HG03108 (cell line): Measurements from ENCODE around the gene SOX12.

Source experiments
- ATAC-seq: cut with Tn5 transposase; IDR thresholded peaks from one replicate; pipeline ENCODE4 v1.9.1; 2021; ENCODE audit warnings: moderate library complexity; ENCODE audit not compliant: unreplicated experiment

SOX12 gene

GRCh38 chr20:325045-325888 lies at the start of gene SOX12:
Gene SOX12 (plus strand): TSS chr20:325552. CDS start chr20:325925, 373 bp downstream.
- ATAC-seq: peak; percentile 63

- ATAC-seq: no peak
These were observed 49.6 kb upstream of the SOX12 start for GRCh38 chr20:275791-276190.

DNA sequence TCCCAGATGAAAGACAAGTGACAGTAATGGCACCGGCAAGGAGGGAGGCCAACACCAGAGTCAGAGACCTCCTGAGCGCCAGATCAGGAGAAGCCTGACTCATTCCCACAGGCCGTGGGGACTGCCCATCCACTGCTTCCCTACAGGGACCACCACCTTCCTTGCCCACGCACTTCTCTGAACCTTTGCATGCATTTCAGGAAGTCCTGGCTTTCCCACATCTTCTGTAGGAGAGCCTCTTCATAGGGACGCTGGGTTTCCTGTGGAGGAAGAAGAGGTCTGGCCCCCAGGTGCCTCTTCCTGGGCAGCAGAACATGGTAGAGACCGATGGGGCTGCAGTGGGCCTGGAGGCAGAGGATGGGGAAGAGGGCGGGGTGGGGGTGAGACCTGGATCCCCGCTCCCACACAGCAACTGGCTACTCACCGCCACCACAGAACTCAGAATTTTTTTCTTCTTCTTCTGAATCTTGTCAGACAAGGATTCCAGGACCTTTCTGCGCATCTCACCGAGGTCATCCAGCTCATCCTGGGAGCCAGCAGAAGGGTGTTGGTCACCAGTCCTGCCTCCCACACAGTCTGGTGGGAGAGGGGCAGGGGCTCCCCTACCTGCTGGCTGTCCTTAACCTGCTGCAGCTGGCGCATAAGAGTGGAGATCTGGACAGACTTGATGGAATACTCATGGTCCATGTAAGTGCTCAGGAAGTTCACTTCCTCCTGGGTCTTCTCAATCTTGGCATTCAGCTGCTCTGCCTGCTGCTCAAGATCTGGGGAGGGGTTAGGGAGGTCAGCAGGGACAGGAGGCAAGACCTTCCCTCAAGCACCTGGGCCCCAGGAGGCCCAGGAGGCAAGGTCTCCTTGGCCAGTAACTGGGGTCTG lies 48.5 kb upstream of the SOX12 start:
- no peak for ATAC-seq

GRCh38 chr20:277496-277781 lies 47.9 kb upstream of the SOX12 start:
- no peak for ATAC-seq

- ATAC-seq: no peak
These were observed 47.2 kb upstream of the SOX12 start for GRCh38 chr20:278181-278580.

GRCh38 chr20:278607-279571 lies 46.5 kb upstream of the SOX12 start:
- ATAC-seq: no peak

DNA sequence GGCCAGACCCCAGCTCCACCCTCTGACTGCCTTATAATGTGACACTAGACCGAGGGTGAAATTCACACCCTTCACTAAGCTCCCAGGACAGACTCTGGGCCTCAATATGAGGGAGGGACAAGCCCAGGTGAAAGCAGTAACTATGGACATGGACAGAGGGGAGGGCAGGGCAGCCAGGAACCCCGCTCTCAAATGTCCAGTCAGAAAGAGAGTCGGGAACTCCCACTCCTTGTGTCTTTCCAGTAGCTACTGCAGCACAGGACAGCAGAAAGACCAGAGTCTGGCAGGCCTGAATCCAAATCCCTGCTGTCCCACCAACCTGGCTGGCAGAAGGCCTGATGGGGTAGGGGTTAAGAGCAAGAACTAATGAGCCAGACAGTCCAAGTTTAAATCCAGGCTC lies 41.2 kb upstream of the SOX12 start:
- ATAC-seq: no peak

- ATAC-seq: no peak
These were observed 38.8 kb upstream of the SOX12 start for GRCh38 chr20:286508-286907.

DNA sequence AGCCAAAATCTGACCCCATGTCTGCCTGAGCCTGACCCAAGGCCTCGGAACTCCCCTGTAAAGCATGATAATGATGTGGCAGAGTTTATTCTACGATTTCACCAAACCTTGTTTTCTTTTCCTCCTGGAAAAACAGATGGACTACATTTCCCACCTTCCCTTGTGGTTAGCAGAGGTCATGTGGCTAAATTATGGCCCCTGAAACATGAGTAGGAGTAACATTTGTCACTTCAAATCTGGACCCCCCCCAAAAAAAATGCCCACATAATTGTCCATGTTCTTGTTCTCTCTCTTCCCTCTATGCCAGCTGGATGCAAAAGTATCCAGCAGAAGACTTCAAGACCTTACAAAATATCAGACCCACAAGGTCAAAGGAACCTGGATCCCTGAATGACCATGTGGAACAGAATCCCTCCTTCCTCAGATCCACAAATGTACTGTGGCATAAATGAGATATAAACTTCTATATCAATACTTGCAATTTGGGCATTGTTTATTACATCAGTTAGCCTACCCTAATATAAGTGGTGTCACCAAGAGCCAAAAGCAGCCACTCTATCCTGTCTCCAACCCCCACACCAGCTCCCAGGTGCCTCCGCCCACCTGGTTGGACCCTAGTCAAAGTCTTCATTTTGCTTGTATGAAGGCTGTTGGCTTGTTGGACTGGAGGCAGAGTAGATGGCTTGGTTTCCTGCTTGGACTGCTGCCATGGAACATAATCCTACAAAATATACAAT lies 36.2 kb upstream of the SOX12 start:
- ATAC-seq: no peak

- no peak for ATAC-seq
These were observed 35.7 kb upstream of the SOX12 start for GRCh38 chr20:289693-290083.

DNA sequence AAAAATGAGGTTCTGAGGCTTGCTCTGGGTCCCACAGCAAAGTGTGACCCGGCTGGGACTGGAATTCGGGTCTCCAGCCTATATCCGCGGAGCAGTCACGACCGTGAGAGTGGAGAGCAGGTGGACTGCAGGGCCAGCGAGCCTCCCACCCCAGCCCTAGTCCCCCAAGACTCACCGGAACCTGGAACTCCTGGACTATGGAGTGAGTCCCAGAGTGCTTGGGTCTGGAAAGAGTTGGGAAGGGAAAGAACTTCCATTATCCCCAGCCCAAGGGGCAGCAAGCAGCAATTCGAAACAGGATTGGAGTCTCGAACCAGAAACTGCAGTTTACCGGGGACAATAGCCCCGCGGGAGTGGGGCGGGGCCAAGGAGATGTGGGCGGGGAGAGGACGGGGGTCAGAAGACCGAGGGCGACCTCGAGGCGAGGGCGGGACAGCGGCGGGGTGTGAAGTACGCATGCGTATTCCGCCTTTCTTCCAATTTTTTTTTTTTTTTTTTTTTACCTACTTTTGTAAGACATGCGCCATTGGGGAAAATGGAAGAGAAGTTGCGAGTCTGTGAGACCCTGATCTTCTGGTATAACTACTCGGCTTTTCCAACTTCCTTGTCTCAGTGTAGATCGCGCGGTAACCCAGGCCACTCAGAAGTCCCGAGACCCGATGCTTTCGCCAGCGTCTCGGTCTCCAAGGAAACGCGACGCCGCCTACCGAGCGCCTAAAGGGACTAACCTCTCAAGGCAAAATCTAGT lies 35.1 kb upstream of the SOX12 start, which contains the start of gene C20orf96:
Gene C20orf96, minus strand, starts transcription at position 667 of the 748 bp plus-strand sequence. Its CDS starts 140 bp downstream, at position 527.
- ATAC-seq: peak; percentile 83

DNA sequence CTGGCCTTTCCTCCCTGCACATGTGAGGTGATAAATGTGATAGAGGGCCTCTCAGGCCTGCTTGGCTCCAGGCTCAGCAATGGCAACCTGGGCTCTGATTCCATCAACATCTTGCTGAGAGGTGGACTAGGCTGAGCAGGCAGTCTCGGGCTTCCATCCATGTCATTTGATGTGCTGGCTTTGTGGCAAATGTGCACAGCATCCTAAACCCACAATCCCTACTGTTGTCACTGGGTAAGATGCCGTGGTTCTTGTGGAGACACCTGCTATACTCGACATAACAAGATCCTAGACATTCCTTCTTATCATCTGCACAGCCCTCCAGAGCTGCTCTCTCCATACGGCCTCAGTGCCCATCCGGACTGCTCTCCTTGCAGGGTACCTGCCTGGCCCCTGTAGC lies 30.8 kb upstream of the SOX12 start:
- ATAC-seq: no peak

DNA sequence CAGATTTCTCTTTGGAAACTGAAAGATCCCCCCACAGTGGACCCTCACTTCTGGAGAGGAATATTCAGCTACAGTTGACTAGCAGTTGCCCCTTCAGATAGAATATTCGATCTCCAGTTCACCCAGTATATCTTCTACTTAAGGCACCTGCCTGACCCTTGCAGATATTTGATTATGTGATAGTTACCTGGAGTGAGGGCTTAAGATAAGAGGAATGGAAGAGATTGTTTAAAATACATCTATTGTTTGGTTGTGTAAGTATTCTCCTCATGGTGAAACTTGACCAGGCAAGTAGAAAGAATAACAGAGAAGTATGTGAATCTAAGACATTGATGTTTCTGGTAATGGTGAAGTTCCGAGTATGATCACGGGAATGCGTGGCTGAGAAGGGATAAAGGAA lies 29.5 kb upstream of the SOX12 start:
- ATAC-seq: no peak

- ATAC-seq: peak; percentile 72
These were observed 28.0 kb upstream of the SOX12 start, which contains the start of gene ZCCHC3 for GRCh38 chr20:297098-297924. Gene ZCCHC3 (plus strand): TSS chr20:297570. CDS start chr20:297587, 17 bp downstream.

DNA sequence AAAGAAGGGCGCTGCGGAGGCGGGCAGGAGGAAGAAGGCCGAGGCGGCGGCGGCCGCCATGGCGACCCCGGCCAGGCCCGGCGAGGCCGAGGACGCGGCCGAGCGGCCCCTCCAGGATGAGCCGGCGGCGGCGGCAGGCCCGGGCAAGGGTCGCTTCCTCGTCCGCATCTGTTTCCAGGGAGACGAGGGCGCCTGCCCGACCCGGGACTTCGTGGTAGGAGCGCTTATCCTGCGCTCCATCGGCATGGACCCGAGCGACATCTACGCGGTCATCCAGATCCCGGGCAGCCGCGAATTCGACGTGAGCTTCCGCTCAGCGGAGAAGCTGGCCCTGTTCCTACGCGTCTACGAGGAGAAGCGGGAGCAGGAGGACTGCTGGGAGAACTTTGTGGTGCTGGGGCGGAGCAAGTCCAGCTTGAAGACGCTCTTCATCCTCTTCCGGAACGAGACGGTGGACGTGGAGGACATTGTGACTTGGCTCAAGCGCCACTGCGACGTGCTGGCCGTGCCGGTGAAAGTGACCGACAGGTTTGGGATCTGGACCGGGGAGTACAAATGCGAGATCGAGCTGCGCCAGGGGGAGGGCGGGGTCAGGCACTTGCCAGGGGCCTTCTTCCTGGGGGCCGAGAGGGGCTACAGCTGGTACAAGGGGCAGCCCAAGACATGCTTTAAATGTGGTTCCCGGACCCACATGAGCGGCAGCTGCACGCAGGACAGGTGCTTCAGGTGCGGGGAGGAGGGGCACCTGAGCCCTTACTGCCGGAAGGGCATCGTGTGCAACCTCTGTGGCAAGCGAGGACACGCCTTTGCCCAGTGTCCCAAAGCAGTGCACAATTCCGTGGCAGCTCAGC lies 27.2 kb upstream of the SOX12 start:
- ATAC-seq: peak; percentile 16

- ATAC-seq: no peak
These were observed 26.5 kb upstream of the SOX12 start for GRCh38 chr20:298776-299391.

DNA sequence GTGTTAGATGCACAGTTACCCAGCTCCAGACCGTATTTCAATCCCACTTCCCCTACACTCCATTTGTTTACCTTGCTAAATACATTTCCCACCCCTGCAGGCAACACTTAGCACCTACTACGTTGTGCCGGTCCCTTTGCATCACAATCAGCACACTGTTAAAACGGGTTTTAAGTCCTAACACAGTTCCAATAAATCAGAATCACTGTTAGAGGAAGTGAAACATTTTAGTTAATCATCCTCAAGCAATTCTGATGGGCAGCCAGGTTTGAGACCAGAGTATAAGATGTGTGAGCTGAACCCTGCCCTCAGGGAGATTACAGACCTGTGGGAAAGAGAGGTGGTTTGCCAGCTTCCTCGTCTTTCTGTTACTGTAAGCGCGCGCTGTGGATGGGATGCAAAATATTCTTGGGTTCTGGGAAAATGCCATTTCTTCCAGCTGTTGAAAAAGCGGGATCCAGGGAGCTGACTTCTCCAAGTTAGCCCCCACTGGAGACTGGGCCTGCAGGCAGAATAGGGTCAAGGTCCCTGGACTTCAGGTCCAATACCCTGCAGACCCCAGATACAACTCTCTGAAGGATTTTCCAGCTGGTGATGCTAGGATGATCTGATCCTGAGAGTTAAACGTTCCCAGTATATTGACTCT lies 24.9 kb upstream of the SOX12 start:
- no peak for ATAC-seq
